ENCODE results near the gene DEGS2. TPM values are rescaled to one million over a fixed set of nuclear protein-coding genes. Genes with fewer than 3 reads are reported as not detected.
"Not testable (repeated sequence)": the region's sequence is repeated elsewhere in the genome, so short reads cannot be mapped to it uniquely, and the experiment has no call there.

The DEGS2 gene
- total RNA-seq, 1 donor from 2014 or later: 2.5 TPM

GRCh38 chr14:100190126-100190525 is 30.7 kb upstream of the DEGS2 start:
- no peaks in the 10 kb centered on the region for H3K27me3 Mint-ChIP-seq
- H3K36me3 Mint-ChIP-seq (ENCODE audit: low read depth): no peaks in the 10 kb centered on the region
- intact Hi-C loops (cut with micrococcal nuclease): loop anchor here (5.0 kb wide), 1 partner anchor 458 kb away; no protein-coding TSS in a partner anchor
- DNase-seq (no peak), ATAC-seq (ENCODE audit: low read depth) (no peak)
- peaks cover 5% of the 10 kb centered on the region for H3K4me1 Mint-ChIP-seq
- no peaks in the 10 kb centered on the region for H3K9me3 Mint-ChIP-seq
- CTCF ChIA-PET: interaction anchor here (1.5 kb wide), 1 partner anchor 207 kb away, joined by 4 read pairs; no protein-coding TSS in a partner anchor
- POLR2A ChIA-PET: no interaction called here
- no peak overlapping the region for H3K27ac Mint-ChIP-seq
- no peak for TF ChIP-seq CTCF (IDR thresholded peaks at IDR 0.05)
- H3K4me3 Mint-ChIP-seq: no peak overlapping the region

GRCh38 chr14:100188392-100189030 is 29.1 kb upstream of the DEGS2 start:
- H3K27ac Mint-ChIP-seq: no peak overlapping the region
- H3K36me3 Mint-ChIP-seq (ENCODE audit: low read depth): no peaks in the 10 kb centered on the region
- H3K27me3 Mint-ChIP-seq: no peaks in the 10 kb centered on the region
- ChIA-PET CTCF (no interaction called here), POLR2A (interaction anchor here (1.0 kb wide), 1 partner anchor 22 kb away, joined by 4 read pairs; no protein-coding TSS in a partner anchor)
- no peak for ATAC-seq (ENCODE audit: low read depth)
- DNase-seq: no peak
- intact Hi-C loops (cut with micrococcal nuclease): no loop called here
- no peak overlapping the region for H3K4me3 Mint-ChIP-seq
- H3K9me3 Mint-ChIP-seq: no peaks in the 10 kb centered on the region
- peaks cover 5% of the 10 kb centered on the region for H3K4me1 Mint-ChIP-seq
- TF ChIP-seq CTCF (IDR thresholded peaks at IDR 0.05): no peak

- DNase-seq (no peak), ATAC-seq (ENCODE audit: low read depth) (no peak)
- ChIA-PET CTCF (no interaction called here), POLR2A (no interaction called here)
- TF ChIP-seq CTCF (IDR thresholded peaks at IDR 0.05): no peak
- H3K4me3 Mint-ChIP-seq: no peak overlapping the region
- no peaks in the 10 kb centered on the region for H3K4me1 Mint-ChIP-seq
- no peaks in the 10 kb centered on the region for H3K27me3 Mint-ChIP-seq
- H3K27ac Mint-ChIP-seq: no peak overlapping the region
- intact Hi-C loops (cut with micrococcal nuclease): no loop called here
- H3K36me3 Mint-ChIP-seq (ENCODE audit: low read depth): no peaks in the 10 kb centered on the region
- no peaks in the 10 kb centered on the region for H3K9me3 Mint-ChIP-seq
Observed at GRCh38 chr14:100187247-100187833, 27.9 kb upstream of the DEGS2 start.

GRCh38 chr14:100181876-100182551 is 22.6 kb upstream of the DEGS2 start:
- H3K36me3 Mint-ChIP-seq (ENCODE audit: low read depth); H3K9me3 Mint-ChIP-seq; POLR2A ChIA-PET; H3K27ac Mint-ChIP-seq; H3K27me3 Mint-ChIP-seq; intact Hi-C loops (cut with micrococcal nuclease); DNase-seq; CTCF ChIA-PET; H3K4me1 Mint-ChIP-seq; ATAC-seq (ENCODE audit: low read depth); H3K4me3 Mint-ChIP-seq: not testable (repeated sequence)

GRCh38 chr14:100180671-100181070 is 21.2 kb upstream of the DEGS2 start:
- H3K4me1 Mint-ChIP-seq; ATAC-seq (ENCODE audit: low read depth); H3K27me3 Mint-ChIP-seq; DNase-seq; H3K4me3 Mint-ChIP-seq; H3K36me3 Mint-ChIP-seq (ENCODE audit: low read depth); POLR2A ChIA-PET; intact Hi-C loops (cut with micrococcal nuclease); CTCF ChIA-PET; H3K9me3 Mint-ChIP-seq; H3K27ac Mint-ChIP-seq: not testable (repeated sequence)

- TF ChIP-seq CTCF (IDR thresholded peaks at IDR 0.05): no peak
- CTCF ChIA-PET: no interaction called here
- Mint-ChIP-seq H3K27ac (no peak overlapping the region), H3K4me1 (no peaks in the 10 kb centered on the region), H3K27me3 (no peaks in the 10 kb centered on the region), H3K36me3 (ENCODE audit: low read depth) (no peaks in the 10 kb centered on the region), H3K4me3 (no peak overlapping the region), H3K9me3 (no peaks in the 10 kb centered on the region)
- DNase-seq: no peak
- POLR2A ChIA-PET: no interaction called here
- ATAC-seq (ENCODE audit: low read depth): no peak
- intact Hi-C loops (cut with micrococcal nuclease): no loop called here
Observed at GRCh38 chr14:100178691-100179090, 19.2 kb upstream of the DEGS2 start.

All from activated B cell treated with CpG ODN at 0.5 μM for 24 hours (primary cell).